Measurements from ENCODE around the gene SGIP1.
"Not testable (repeated sequence)": the region's sequence is repeated elsewhere in the genome, so short reads cannot be mapped to it uniquely, and the experiment has no call there.

SGIP1 gene

GRCh38 chr1:66725885-66726665 lies 192.1 kb downstream of the SGIP1 start:
- no peak overlapping the region for H3K27ac ChIP-seq
- TF ChIP-seq ZFX (IDR thresholded peaks at IDR 0.05; ENCODE audit: borderline replicate concordance) = no peak
- peak; percentile 99 for TF ChIP-seq CTCF (IDR thresholded peaks at IDR 0.05)

- TF ChIP-seq CTCF (IDR thresholded peaks at IDR 0.05) (no peak), ZFX (IDR thresholded peaks at IDR 0.05; ENCODE audit: borderline replicate concordance) (no peak)
- no peak overlapping the region for H3K27ac ChIP-seq
These were observed 194.1 kb downstream of the SGIP1 start for GRCh38 chr1:66728021-66728420.

GRCh38 chr1:66728716-66729115 lies 194.8 kb downstream of the SGIP1 start:
- not testable (repeated sequence) for H3K27ac ChIP-seq

GRCh38 chr1:66729119-66729518 lies 195.2 kb downstream of the SGIP1 start:
- no peak overlapping the region for H3K27ac ChIP-seq
- TF ChIP-seq ZFX (IDR thresholded peaks at IDR 0.05; ENCODE audit: borderline replicate concordance) (no peak), CTCF (IDR thresholded peaks at IDR 0.05) (no peak)

- no peak overlapping the region for H3K27ac ChIP-seq
- TF ChIP-seq ZFX (IDR thresholded peaks at IDR 0.05; ENCODE audit: borderline replicate concordance) = no peak
- TF ChIP-seq CTCF (IDR thresholded peaks at IDR 0.05) = no peak
These were observed 195.6 kb downstream of the SGIP1 start for GRCh38 chr1:66729523-66729922.

GRCh38 chr1:66730462-66730861 lies 196.5 kb downstream of the SGIP1 start:
- H3K27ac ChIP-seq = no peak overlapping the region
- no peak for TF ChIP-seq CTCF (IDR thresholded peaks at IDR 0.05)
- no peak for TF ChIP-seq ZFX (IDR thresholded peaks at IDR 0.05; ENCODE audit: borderline replicate concordance)

- TF ChIP-seq ZFX (IDR thresholded peaks at IDR 0.05; ENCODE audit: borderline replicate concordance) (no peak), CTCF (IDR thresholded peaks at IDR 0.05) (no peak)
- no peak overlapping the region for H3K27ac ChIP-seq
These were observed 197.4 kb downstream of the SGIP1 start for GRCh38 chr1:66731170-66731865.

Data from 22Rv1 (cell line).